ENCODE results near the gene USP6NL.

The USP6NL gene

DNA sequence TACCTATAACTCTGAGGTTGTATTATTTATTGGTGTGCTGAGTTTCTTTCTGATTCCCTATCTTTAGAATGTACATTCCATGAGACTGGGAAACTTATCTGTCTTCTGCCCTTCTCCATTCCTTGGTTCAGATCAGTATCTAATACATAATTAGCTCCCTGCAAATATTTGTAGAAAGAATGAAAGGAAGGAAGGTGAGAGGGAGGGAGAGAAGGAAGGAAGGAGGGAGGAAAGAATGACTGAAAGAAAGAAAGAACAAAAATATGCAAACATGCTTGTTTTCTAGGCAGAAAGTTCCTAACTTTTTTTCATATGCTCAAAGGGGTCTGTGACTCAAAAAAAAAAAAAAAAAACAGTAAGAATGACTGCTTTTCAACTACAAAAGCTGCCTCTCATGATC, 3.9 kb upstream of the USP6NL start:
- no peak for DNase-seq

DNA sequence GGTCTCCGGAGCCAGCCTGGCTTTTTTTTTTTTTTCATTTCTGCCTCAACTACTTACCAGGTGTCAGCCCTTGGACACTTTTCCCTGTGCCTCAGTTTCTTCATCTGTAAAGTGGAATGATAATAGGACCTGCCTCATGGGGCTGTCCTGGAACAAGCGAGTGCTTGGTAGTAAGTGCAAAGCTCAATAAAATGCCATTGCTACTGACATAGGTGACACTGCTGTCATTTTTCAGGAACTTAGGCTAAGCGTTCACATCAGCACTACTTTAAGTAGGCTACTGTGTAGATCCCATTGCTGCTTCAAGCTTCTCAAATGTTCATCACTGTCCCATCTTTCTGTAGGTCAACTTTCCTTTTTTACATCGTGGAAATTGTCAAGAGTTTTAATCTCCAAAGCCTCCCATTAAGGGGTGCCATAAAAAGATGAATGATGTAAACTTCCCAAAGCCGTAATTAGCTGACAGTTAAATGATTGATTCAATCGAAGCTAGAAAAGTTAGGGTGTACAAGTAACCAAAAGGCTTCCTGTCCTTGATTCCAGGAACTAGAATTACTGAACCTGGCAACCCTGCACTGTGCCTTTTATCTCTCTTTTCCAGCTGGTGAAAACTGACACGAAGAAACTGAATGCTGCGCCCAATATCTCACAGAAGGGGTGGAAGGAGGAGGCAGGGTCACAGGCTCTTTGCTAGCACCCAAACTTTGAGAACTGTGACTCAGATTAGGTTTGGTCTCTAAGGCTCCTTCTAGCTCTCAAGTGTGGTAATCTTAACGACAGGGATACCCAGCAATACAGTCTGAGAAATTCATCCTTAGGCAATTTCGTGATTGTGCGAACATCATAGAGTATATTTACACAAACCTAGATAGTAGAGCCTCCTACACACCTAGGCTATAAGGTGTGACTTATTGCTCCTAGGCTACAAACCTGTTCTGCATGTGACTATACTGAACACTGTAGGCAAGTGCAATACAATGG, 861 bp upstream of the USP6NL start:
- no peak for DNase-seq

DNA sequence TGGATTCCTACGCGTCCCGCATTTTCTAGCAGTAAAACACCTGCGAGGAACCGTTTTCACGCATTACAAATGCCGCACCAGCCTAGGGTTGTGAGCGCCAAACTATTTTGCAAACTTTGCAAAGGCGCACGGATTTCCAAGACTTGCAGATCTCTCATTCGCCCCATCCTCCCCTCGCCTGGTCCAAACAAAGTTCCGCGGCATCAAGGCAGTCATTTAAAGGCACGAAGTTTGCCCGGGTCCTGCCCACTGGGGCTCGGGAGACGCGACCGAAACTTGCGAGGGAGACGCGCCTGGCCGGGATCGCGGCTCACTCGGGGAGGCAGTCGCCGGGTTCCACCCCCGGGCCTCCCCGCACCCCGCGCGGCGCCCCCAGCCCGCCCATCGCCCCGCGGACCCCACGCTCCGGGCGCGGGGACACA, 613 bp downstream of the USP6NL start:
- DNase-seq: no peak

DNA sequence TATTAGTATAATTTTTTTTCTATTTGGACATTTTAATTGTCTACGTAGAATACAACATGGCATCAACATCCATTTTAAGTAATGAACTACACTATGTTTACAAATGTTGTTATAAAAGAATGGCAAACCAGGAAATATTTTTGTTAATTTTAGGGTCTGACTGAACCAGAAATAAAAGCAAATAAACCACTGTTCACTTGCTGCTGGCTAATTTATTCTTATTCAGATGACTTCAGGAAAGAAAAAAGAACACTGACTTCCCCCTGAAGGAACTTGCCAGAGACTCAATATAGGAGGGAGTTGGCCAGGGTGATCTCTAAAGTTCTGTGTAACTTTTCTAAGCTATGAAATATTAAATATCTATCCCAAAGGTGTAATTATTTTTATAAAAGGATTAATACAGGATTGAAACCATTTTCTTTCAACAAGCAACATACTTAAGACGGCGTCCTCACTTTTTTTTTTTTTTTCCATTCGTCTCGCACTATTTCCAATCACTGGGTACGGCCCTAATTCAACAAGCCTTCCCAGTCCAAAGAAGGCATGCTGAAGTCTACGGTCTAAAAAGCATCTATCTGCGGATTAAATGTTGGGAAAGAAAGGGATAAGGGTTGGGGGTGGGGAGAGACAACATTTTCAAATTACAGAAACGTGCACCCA, 1.2 kb downstream of the USP6NL start:
- no peak for DNase-seq

DNA sequence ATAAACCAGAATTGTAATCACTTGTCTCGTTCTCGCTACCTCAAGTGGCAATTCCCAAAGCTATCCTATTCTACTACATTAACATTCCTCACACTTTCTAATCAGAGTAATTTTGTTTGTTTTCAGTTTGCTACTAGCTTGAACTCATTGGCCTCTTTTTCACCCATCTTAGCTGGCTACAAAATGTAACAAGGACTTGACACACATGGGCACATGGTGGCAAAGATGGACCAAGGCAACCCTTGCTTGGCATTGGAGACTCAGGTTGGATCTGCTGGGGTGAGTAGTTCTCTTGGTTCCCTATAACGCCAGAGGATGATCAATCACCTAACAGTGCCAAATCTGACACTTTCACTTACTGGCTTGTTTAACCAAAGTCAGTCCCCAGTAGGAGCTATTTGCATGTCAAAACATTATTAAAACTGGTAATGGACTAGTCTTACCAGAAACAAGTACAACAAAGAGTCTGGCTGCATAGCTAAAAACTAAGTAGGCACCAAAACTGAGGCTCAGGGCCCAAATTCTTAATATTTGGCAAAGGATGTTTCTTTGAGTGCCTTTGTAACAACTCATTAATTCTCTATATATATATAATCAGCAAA, 1.9 kb downstream of the USP6NL start:
- no peak for DNase-seq

DNA sequence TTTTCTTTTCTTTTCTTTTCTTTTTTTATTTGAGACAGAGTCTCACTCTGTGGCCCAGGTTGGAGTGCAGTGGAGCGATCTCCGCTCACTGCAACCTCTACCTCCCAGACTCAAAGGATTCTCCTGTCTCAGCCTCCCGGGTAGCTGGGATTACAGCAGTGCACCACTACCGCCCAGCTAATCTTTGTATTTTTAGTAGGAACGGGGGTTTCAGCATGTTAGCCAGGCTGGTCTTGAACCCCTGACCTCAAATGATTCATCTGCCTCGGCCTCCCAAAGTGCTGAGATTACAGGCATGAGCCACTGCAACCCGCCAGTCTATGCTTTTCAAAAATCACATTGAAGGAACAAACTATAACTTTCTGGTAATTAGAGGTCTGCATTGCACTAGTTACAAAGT, 2.4 kb downstream of the USP6NL start:
- DNase-seq: no peak

DNA sequence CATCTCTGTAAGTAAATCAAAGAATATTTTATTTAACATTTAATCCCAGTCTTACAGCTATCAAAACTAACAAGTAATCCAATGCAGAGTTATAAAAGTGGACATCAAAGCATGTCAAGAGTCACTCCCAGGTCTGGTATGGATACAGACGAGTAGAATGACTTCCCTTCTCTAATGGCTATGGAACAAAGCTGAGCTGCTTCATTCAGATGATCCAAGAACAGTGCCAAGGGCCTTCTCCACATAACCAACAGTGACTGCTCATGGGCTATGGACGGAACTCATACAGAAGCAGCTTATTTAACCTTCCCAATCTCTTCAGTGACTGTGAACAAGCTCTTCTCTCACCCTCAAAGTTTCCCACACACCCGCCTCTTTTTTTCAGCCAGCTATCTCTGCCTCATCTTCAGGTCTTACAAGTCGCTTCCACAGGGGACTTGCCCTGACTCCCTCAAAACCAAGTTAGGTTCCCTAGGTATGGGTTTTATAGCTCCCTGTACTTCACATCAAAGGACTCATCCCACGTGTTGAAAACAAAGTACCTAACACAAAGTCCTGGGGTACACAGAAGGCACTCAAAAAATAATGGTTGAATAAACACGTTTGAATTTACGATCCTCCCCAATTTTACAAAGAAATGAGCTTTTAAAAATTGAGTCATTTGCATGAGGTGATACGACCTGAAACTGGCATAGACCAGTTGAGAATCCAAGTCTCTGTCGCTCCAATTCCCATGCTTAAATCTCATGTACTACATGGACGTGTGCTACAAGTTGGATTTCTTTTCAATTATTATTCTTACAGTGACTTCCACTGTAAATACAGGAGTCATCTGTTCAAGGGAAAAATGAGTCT, 3.1 kb downstream of the USP6NL start:
- no peak for DNase-seq

DNA sequence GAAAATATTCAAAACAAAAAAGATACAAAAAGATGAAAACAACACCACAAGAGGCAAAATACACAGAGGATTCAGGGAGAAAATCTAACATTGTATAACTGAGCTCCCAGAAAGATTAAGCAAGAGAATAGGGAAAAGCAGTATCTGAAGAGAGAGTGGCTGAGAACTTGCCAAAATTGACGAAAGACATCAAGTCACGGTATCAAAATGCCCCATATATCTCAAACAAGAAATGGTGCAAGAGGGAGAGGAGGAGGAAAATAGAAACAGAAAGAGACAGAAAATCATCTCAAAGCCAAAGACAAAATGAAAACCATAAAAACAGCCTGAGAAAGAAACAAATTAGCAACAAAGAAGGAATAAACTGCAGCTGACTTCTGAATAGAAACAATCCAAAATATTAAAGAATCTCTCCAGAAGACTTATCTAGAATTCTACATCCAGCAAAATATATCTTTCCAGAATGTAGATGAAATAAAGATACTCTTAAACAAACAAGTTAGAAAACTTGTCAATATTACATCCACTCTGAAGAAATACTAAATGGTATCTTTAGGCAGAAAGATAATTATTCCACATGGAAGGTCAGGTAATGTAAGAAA, 5.5 kb downstream of the USP6NL start:
- DNase-seq: no peak

DNA sequence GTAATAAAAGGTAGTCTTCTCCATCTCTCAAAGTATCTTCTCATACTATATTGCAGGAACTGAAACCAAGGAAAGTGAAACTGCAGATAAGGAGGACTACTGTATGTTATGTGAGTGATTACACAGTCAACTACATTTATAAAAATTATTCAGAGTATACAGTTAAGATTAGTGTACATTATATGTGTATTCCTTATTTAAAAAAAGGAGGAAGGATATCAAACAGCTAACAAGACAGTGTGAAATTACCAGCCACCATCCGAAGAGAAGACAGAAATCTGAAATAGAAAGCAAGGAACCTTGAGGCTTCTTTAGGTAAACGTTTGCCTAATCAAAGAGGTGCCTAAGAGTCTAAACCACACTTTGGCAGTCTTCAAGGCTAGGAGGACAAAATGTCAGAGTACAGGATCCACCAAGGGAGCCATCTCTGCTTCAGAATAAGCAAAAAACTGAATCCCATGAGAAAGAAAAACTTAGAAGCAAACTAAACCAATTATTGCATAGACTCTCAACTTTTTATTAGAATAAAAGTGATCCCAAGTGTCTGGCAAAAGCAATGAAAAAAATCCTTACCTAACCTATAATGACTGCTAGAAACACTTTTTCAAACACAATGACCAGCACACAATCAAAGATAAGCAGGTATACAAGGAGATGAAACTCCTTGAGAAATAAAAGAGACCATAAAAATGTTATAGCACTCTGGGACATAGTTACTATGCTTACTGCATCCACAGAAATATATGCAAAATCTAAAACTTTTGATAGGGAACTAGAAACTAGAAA, 6.4 kb downstream of the USP6NL start:
- no peak for DNase-seq

DNA sequence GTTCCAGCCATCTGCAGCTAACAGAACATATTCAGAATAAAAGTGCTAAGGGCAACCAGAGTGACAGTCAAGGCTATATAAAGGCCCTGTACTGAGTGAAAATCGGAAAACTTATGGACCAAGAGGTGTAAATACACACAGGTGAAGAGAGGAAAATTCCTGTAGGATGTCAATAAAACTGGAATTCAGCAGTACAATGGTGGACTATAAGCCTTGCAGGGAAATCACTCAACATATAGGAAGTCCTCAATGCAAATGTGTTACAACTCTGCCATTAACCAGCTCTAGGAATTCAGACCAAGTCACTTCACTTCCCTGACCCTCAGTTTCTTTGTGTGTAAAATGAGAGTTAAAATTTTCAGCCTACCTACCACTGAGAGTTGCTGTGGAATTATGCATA, 7.7 kb downstream of the USP6NL start:
- no peak for DNase-seq

DNA sequence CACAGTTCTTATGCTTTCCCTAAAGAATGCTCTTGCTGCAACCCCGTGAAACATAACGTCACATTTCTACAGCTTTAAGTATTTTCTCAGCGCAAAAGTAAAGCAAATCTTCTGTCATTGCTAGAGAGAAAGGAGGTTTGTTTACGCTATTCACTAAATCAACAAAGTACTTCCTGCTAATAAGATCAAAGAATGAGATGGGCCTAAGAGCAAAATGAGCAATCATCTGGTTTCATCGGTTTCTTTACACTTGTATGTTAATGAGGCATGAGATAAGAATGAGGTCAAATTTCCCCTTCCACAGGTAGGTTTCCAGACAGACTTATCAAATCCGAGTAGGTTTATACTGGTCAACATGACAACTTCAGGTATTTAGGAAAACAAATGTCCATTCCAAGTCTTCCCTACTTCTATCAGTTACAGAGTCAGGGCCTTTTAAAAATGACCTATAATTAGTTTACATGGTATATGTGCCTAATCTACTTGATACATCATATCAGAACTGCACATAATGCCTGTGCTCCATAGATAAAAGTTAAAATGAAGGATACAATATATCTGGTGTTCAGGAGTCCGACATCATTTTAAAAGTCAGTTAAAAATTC, 8.4 kb downstream of the USP6NL start:
- no peak for DNase-seq

DNA sequence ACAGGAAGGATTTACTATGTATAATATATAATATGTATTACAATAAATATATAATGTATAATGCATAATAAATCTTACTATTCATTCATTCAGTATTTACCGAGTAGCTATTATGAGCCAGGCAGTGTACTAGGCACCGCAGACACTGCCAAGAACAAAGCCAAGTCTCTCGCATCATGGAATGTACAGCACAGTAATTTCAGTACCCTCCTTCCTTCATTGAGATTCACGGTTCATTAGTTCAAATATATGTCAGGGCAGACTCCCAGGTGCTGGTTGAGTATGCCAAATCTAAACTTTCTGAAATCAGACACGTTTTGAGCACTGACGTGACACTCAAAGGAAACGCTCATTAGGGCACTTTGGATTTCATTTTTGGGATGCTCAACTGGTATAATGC, 9.1 kb downstream of the USP6NL start:
- no peak for DNase-seq

DNA sequence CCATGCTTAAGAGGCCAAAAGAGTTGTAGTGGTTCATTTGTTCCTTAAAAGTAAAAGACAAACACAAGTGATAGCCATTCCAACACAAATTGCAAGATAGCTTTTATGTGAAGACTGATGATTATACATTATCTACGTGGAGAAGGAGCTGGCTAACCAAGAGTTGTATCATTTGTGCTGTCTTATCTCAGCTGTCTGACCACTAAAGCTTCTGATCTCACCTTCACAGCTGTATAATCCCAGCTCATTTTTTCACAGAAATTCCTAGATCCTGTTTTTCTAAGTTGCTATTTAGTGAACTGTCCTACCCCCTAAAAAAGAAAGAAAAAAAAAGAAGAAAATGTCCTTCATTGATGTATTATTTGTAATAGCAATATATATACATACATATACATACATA, 9.8 kb downstream of the USP6NL start:
- DNase-seq: no peak

DNA sequence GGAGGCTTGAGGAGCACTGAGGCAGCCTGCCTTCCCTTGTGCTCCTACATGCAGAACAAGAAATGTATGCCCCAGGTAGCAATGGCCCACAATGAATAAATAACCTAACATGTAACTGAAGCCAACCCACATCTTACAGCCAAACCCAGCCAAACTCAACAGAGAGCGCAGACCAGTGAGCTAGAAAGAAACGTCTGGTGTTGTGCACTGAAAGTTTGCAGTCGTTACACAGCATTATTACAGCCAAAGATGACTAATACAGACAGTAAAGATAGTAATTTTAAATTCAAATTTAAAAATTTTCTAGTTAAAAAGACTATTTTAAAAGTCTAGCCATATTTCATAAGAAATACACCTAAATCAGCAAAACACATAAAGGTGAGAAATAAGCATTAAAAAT, 11.2 kb downstream of the USP6NL start:
- no peak for DNase-seq

DNA sequence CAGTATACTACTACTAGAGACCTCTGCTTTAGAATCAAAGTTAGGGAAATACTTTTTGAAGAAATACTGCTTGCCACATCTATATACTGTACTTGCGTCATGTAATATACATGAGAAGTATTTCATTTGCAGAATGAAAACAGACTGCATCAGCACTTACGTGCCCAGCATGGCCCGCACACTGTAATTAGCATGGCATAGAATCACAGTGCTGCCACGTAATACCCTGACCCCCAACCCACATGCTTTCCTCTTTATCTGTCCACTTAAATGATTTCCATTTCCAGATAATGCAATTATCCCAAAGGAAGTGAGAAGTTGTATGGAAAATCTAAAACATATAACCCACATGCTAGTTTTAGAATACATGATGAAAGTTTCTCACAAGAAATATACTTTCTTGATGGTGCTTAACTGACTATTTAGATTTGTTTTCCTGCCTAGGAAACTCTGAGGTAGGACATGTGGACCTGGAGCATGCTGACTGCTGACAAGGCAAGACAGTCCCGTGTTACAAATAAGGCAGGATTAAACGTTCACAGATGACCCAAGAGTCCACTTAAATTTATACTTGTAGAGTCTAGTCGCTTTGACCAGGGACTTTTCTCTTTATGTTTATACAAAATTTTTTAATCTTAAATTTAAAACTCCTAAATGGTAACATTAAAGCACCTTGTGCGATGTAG, 12.6 kb downstream of the USP6NL start:
- DNase-seq: no peak

DNA sequence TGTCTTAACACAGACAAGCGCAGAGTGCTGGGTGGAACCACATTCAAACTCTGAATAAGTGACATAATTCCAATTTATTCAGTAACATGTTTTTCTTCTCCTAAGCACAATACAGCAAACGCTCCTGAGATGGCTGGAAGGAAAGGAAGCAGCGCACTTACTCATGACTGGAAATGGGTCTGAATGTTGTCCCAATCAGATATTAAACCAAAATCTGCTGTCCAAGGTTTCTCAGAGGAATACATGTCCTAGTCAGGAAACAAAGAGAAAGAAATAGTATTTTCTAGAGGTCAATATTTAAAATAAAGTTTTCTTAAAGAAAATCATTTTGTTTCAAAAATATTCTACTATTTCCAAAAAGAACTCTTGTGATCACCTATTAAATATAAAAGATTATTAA, 14.0 kb downstream of the USP6NL start:
- no peak for DNase-seq

DNA sequence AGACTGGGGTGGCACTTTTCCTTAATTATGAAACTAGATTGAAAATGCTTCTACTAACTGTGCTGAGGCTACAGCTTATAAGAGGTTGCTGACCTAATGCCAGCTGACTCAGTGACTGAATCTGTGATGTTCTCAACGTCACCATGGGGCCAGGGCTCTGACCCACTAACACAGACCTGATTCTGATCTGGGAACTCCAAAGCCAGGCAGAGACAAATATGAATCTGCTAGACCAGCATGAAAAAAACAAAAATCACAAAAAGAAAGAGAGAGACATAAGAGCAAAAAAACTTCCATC, 16.1 kb downstream of the USP6NL start:
- DNase-seq: no peak

DNA sequence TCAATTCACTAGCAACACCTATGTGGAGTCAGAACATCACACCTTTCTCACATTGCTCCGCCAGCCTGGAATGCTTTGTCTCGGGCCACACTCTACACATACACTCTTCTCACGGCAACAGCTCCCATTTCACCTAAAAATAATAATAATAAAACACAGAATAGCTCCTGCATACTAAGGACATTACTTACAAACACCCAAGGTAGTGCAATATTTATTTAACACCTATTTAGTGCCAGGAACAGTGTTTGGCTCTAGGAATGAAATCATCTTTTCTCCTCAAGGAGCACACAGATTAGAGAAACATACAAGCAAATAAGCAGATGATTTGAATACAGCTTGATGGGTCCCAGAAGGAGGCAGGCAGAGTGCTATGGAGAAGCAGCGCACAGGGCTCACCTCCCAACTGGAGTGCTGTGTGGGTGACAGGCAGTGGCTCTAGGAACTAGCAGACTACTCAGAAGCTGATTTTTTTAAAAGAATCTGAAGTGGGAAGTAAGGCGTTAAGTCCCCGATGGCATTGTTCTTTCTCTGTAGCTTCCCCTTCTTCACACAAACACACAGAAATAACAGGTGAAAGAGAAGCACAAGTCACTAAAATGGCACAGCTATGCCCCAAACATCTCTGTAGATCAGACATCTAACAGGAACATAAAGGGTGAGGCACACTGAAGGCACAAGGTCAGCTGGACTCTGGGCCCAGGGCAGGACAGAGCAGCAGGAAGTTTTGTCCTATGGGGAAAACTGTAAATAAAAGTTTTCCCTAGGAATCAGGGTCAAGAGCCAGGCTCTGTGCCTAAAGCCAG, 16.7 kb downstream of the USP6NL start:
- DNase-seq: no peak

DNA sequence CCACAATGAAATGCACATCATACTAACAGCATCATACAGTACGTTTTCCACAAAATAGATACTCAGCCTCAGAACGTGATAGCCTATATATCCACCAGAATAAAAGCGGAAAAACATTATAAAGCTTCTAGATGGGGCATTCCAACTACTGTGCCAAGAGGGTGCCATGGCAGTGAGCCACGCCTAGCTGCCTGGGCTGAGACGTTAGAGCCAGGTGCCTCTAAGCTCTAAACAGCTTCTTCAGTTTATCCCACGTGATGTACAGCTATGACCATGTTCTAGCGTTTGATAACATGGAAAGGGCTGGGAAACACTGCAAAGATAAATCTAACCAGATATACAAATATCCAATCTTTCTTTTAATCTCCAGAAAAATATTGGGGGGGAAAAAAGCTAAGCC, 17.8 kb downstream of the USP6NL start:
- DNase-seq: no peak

DNA sequence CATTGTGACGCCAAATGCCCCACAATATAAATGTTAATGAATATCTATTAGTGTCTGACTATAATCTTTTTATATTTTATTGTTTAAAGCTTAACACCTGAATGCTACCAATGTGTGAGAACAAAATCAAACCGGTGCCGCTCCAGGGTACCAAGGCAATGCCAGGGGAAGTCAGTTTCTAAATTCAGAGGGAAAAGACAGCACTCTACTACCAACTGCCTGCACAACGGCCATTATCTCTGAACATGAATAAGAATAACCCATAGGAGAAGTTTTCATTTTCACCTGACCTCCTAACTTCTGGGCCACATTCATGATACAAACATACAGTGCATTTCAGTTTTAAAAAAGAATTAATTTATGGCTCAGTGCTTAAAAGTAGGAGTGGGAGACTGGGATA, 21.7 kb downstream of the USP6NL start:
- DNase-seq: no peak

Measured in NCI-H2227 treated with DMSO at 0.1 percent for 48 hours (cell line).